Spleen (tissue), 7 donors: ENCODE measurements around the gene ARF6.
A peak's percentile ranks its signal among the peaks of the same experiment; 100 is the strongest.
"Not testable (repeated sequence)": the region's sequence is repeated elsewhere in the genome, so short reads cannot be mapped to it uniquely, and the experiment has no call there.

ENCODE experiments used
- POLR2AphosphoS5 ChIP-seq, 3 donors: sonication (generic); formaldehyde crosslinking; IDR thresholded peaks; one replicate each; pipeline ENCODE4 v1.5.1; 2017; ENCODE audit warnings: antibody characterized with exemption in 3 of 3
- TF ChIP-seq, protein P1 (sequence below), 11 experiments: fragments of 200-600 bp in 7 of 11; fragments of 450-650 bp in 4 of 11; sonication (generic) in 4 of 11; IDR thresholded peaks in 8 of 11; conservative IDR thresholded peaks in 3 of 11; 1 replicate in 7 of 11; 2 replicates in 4 of 11; pipeline versions ENCODE4 v1.4.0 to v1.8.0; 2016 to 2021; ENCODE audit warnings: antibody characterized with exemption in 11 of 11, inconsistent platforms in 4 of 11, mild to moderate bottlenecking in 1 of 11
- donor health status: DM: no; HTN: no; CAD: no; lungs with moderate emphysema.
- donor health status: DM: no; HTN: no; CAD: no.
- donor health status: DM: no; HTN: no; CAD: no.

DNA sequence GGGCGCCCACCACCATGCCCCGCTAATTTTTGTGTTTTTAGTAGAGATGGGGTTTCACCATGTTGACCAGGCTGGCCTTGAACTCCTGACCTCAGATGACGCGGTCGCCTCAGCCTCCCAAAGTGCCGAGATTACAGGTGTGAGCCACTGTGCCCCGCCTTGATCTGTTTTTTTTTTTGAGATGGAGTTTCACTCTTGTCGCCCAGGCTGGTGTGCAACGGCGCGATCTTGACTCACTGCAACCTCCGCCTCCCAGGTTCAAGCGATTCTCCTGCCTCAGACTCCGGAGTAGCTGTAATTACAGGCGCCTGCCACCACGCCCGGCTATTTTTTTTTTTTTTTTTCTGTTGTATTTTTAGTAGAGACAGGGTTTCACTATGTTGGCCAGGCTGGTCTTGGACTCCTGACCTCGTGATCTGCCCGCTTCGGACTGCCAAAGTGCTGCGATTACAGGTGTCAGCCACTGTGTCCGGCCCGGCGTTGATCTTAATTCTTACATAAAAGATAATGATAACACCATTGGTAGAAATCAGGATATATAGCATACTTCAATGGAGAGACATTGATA, 9.9 kb downstream of the ARF6 start:
- TF ChIP-seq, protein P1, sequence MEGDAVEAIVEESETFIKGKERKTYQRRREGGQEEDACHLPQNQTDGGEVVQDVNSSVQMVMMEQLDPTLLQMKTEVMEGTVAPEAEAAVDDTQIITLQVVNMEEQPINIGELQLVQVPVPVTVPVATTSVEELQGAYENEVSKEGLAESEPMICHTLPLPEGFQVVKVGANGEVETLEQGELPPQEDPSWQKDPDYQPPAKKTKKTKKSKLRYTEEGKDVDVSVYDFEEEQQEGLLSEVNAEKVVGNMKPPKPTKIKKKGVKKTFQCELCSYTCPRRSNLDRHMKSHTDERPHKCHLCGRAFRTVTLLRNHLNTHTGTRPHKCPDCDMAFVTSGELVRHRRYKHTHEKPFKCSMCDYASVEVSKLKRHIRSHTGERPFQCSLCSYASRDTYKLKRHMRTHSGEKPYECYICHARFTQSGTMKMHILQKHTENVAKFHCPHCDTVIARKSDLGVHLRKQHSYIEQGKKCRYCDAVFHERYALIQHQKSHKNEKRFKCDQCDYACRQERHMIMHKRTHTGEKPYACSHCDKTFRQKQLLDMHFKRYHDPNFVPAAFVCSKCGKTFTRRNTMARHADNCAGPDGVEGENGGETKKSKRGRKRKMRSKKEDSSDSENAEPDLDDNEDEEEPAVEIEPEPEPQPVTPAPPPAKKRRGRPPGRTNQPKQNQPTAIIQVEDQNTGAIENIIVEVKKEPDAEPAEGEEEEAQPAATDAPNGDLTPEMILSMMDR (IDR thresholded peaks at IDR 0.05 in 8 of 11, conservative IDR thresholded peaks at IDR 0.05 in 3 of 11) = peak in 4 of 11 experiments; percentile 7 to 38 (median 16)
- TF ChIP-seq POLR2AphosphoS5 (IDR thresholded peaks at IDR 0.05) = not testable (repeated sequence)
